IPS-20b (cell line): Measurements from ENCODE around the gene FLRT1.

ENCODE experiments used
- H3K27ac ChIP-seq: one replicate; pipeline ENCODE4 v1.5.1; 2013; ENCODE audit warnings: low read length
- H3K27me3 ChIP-seq: 2 replicates; pipeline ENCODE4 v1.6.1; 2013; ENCODE audit warnings: mild to moderate bottlenecking, low read length, inconsistent platforms; ENCODE audit not compliant: insufficient read depth
- H3K36me3 ChIP-seq: 2 replicates; pipeline ENCODE4 v1.6.1; 2013; ENCODE audit warnings: low read depth, mild to moderate bottlenecking, inconsistent platforms, low read length, moderate library complexity; ENCODE audit not compliant: insufficient read depth
- H3K4me1 ChIP-seq: 2 replicates; pipeline ENCODE4 v1.6.1; 2013; ENCODE audit warnings: mild to moderate bottlenecking, control low read depth, inconsistent platforms, low read length, moderate library complexity; ENCODE audit not compliant: insufficient read depth
- H3K4me3 ChIP-seq: 2 replicates; pipeline ENCODE4 v1.5.1; 2013; ENCODE audit warnings: mild to moderate bottlenecking, low read length, inconsistent platforms
- H3K9ac ChIP-seq: 2 replicates; pipeline ENCODE4 v1.6.1; 2013; ENCODE audit warnings: low read depth, mild to moderate bottlenecking, inconsistent platforms, low read length, moderate library complexity
- H3K9me3 ChIP-seq: 2 replicates; pipeline ENCODE4 v1.6.1; 2013; ENCODE audit warnings: mild to moderate bottlenecking, low read depth, low read length, inconsistent platforms; ENCODE audit not compliant: insufficient read depth

FLRT1 gene

DNA sequence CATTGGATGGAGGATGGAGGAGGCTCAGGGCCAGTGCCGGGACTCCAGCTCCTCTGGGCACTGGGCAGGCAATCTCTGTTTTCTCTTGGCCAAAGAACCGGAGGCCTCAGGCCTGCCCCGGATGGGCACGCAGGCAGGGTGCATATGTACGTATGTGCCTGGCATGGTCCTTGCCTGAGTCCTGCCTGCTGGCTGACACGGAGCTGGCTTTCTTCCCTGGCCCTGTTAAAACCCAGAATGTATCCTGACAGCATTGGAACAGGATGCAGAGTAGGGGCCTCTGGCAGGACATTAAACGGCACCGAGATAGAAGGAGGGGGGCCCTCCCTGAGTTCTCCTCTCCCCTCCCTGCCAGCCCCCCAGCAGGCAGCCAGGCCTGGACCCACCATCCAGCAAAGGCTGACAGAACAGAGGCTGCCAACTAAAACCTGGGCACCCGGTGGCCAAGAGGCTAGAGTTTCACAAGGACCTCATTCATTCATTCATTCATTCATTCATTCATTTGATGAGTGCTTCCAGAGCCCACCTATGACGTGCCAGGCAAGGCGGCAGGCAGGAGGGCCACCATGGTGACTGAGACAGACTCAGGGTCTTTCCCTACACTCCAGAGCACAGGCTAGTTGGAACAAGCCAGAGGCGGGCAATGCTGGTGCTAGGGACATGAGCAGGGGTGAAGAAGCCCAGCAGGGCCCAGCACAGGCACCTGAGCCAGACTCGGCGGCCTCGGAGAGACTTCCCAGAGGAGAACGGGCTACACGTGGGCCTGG lies 28.8 kb downstream of the FLRT1 start:
- Histone ChIP-seq H3K27ac (no peak overlapping the region), H3K4me1 (no peaks in the 10 kb centered on the region; the same call in 1 of the 2 replicates), H3K4me3 (no peak overlapping the region), H3K9me3 (no peaks in the 10 kb centered on the region), H3K9ac (no peak overlapping the region), H3K27me3 (peaks cover 98% of the 10 kb centered on the region), H3K36me3 (no peaks in the 10 kb centered on the region)

DNA sequence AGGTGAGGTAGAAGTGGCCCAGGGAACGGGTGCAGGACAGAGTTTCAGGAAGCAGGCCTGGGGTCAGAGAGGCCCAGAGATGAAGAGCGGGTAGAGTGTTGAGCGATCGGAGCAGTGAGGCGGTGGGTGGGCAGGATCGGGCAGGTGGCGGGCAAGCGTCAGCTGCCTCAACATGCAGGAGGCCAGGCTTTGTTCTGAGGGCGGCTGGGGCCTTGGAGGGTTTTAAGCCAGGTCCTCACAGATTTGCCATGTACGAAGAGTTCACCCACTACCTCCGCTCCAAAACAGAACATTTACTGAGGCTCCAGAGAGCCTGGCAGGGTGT lies 29.4 kb downstream of the FLRT1 start:
- H3K27ac ChIP-seq, result no peak overlapping the region
- H3K9ac ChIP-seq, result no peak overlapping the region
- no peak overlapping the region for H3K4me3 ChIP-seq
- H3K36me3 ChIP-seq, result no peaks in the 10 kb centered on the region
- peaks cover 96% of the 10 kb centered on the region for H3K27me3 ChIP-seq
- no peaks in the 10 kb centered on the region for H3K9me3 ChIP-seq
- H3K4me1 ChIP-seq, result no peaks in the 10 kb centered on the region; the same call in 1 of the 2 replicates

DNA sequence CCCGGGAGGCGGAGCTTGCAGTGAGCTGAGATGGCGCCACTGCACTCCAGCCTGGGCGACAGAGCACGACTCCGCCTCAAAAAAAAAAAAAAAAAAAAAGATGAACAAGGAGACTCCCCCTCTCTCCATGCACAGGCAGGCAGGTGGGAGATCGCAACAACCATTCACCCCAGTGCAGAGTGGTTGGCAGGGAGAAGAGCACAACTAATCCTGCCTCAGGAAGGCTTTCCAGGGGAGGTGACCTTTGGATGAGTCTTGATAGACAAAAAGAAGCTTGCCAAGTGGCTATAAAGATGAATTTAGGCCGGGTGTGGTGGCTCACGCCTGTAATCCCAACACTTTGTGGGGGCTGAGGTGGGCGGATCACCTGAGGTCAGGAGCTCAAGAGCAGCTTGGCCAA lies 30.0 kb downstream of the FLRT1 start:
- Histone ChIP-seq H3K4me1 (no peaks in the 10 kb centered on the region; the same call in 1 of the 2 replicates), H3K36me3 (no peaks in the 10 kb centered on the region), H3K27me3 (peaks cover 95% of the 10 kb centered on the region), H3K27ac (no peak overlapping the region), H3K9ac (no peak overlapping the region), H3K4me3 (no peak overlapping the region), H3K9me3 (no peaks in the 10 kb centered on the region)

DNA sequence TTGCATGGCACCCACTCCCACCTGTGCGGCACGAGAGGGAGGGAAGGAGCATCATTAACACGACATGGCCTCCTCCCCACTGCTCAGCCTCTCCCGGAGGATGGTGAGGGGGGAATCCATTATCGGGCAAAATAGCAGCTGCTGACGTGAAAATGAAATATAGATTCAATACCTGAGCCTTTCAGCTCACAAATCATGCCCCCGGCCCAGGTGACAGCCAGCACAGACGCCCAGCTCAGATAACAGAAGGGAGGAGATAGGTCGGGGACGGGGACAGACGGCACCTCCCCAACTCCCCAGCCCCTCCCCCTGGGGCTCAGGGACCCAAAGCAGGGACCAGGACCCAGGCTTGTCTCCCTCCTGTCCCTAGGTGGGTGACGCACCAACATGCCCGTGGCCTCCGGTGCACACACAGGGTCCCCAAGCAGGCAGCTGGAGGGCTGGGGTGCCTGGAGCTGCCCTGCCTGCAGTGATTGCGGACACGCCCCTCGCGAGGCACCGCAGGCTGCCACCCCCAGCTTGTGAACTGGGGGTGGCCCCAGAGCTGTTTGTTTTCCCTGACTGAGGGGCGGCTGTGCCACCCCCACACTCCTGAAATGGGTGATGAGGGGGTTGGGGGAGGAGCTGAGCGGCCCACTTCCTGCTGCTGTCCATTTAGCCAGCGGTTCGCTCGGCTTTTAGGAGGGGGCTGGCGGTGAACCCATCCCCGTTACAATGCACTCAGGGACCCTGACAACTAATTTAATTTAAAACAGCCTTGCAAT lies 31.7 kb downstream of the FLRT1 start:
- no peak overlapping the region for H3K4me3 ChIP-seq
- H3K9ac ChIP-seq, result no peak overlapping the region
- no peaks in the 10 kb centered on the region; the same call in 1 of the 2 replicates for H3K4me1 ChIP-seq
- peaks cover 92% of the 10 kb centered on the region for H3K27me3 ChIP-seq
- no peak overlapping the region for H3K27ac ChIP-seq
- no peaks in the 10 kb centered on the region for H3K9me3 ChIP-seq
- no peaks in the 10 kb centered on the region for H3K36me3 ChIP-seq

DNA sequence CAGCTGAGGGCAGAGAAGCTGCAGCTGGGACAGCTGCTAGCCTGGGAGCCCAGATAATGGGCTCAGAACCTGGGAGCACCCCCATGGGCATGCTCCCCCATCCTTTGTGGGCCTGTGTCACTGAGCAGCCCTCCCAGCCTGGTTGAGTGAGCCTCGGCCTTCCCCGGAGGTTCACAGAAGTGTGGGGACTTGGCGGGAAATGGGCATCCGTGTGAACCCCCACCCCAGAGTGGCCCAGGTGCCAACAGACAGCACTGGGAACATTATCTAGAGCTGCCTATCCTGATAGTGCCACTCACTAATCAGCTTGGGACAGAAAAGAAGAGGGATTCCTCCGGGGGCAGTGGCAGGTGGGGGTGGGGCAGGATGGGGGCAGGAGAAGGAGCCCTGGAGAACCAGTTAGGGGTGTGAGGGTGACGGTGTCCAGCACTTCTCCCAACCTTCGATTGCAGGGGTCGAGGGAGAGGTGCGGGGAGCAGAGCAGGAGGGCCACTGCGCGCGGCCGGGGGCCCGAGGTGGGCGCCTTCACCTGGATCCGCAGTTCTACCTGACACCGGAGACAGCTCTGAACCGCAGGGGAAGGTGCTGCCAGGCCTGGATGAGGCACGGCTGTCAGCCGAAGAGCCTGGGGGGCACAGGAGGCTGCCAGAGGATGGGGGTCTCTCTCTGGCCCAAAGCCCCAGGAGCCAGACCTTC lies 33.1 kb downstream of the FLRT1 start:
- no peaks in the 10 kb centered on the region for H3K36me3 ChIP-seq
- H3K9ac ChIP-seq, result no peak overlapping the region
- H3K4me3 ChIP-seq, result no peak overlapping the region
- no peaks in the 10 kb centered on the region; the same call in 1 of the 2 replicates for H3K4me1 ChIP-seq
- no peaks in the 10 kb centered on the region for H3K9me3 ChIP-seq
- H3K27me3 ChIP-seq, result peaks cover 92% of the 10 kb centered on the region
- no peak overlapping the region for H3K27ac ChIP-seq

DNA sequence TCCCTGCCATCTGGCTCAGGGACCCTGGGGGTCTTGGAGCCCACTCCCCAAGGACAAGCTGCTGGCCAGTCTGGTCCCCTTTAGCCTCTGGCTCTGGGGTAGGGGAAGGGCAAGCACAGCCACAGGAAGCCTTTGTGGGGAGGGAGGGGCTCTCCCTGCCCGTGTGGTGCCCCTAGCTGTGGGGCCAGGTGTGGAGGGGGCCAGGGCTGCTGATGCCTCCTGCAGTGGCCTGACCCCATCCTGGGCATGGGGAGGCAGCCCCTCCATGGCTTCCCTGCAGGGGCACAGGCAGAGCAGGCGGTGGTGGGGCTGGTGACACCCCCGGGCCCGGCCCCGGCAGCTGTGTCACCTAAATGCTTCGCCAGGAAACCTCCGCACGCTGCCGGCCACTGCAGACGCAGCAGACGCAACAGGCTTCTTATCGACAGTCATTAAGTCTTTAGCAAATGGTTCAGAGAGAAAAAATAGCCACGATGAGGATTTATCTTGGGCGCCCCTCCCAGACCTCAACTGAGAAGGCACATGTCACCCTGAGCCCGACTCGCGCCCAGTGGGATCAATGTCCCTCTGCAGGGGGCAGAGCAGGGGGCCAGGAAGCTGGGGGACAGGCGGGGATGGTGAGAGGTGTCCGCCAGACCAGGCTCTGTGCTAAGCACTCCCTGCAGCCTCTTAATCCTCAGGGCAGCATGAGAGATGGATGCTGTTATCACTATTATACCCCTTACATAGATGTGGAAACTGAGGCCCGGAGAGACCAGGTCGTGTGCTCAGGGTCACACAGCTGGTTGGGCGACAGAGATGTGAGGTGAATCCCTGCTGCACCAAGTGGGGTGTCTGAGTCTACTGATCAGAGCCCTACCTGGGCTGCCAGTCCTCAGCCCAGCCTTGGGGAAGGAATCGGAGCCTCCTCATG lies 33.9 kb downstream of the FLRT1 start:
- Histone ChIP-seq H3K27me3 (peaks cover 92% of the 10 kb centered on the region), H3K36me3 (no peaks in the 10 kb centered on the region), H3K4me1 (no peaks in the 10 kb centered on the region; the same call in 1 of the 2 replicates), H3K4me3 (no peak overlapping the region), H3K9ac (no peak overlapping the region), H3K9me3 (no peaks in the 10 kb centered on the region), H3K27ac (no peak overlapping the region)

DNA sequence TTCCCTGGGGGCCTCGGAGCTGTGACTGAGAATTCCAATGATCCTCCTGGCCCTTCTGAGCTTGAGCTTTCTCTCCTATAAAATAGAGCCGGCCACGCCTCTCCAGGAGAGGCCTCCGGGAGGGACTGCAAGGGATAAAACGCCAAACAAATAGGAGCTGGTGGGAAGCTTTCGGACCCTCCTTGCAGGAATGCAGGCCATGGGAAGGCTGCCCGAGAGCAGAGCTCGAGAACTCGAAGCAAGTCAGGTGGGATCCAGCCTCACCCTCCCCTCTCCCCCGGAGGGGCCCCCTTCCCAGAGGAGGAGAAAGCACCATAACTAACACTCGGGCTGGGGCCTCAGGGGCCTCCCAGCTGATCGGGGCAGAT lies 34.6 kb downstream of the FLRT1 start:
- H3K9me3 ChIP-seq, result no peaks in the 10 kb centered on the region
- no peaks in the 10 kb centered on the region for H3K36me3 ChIP-seq
- H3K9ac ChIP-seq, result no peak overlapping the region
- no peaks in the 10 kb centered on the region; the same call in 1 of the 2 replicates for H3K4me1 ChIP-seq
- H3K4me3 ChIP-seq, result no peak overlapping the region
- peaks cover 92% of the 10 kb centered on the region for H3K27me3 ChIP-seq
- no peak overlapping the region for H3K27ac ChIP-seq

DNA sequence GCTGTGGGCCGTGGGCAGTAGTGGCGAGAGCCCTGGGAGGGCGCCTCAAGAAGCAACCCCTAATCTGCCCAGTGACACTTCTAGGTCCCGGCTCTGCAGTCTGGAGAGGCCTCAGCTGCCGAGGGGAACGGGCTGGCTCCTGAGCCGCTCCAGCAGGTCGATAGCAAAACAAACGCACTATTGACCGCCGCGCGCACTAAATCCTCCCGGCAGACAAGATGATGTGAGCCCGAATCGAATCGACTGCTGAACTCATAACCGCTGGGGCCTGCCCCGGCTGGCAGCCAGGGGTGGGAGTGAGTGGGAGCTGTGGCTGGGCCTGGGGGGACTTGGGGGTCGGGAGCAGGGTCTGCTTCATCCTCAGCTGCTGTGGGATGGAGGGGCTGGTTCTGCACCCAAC lies 36.1 kb downstream of the FLRT1 start:
- no peak overlapping the region for H3K27ac ChIP-seq
- H3K9ac ChIP-seq, result no peak overlapping the region
- no peaks in the 10 kb centered on the region for H3K9me3 ChIP-seq

DNA sequence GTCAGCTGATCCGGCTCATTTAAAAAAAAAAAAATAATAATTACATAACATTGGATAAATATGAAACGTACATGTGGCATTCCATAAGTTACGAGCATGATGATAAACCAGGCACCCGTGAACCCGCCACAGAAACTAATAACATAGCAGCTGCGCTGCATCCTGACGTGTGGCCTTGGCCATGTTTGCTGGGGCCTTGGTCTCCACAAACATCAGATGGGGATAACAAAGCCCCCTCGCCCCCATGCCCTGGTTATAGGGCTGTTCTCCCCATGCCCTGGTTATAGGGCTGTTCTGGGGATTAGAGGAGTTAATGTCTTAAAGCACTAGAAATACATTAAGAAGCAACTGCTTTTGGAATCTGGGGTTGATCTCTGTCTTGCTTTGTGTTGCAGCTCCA lies 36.7 kb downstream of the FLRT1 start:
- no peaks in the 10 kb centered on the region; the same call in 1 of the 2 replicates for H3K4me1 ChIP-seq
- H3K36me3 ChIP-seq, result no peaks in the 10 kb centered on the region
- no peak overlapping the region for H3K9ac ChIP-seq
- H3K27ac ChIP-seq, result no peak overlapping the region
- H3K4me3 ChIP-seq, result no peak overlapping the region
- H3K27me3 ChIP-seq, result peaks cover 94% of the 10 kb centered on the region
- no peaks in the 10 kb centered on the region for H3K9me3 ChIP-seq

More for the DNA sequence above, 36.1 kb downstream of the FLRT1 start:
- no peaks in the 10 kb centered on the region for H3K36me3 ChIP-seq
- H3K4me1 ChIP-seq, result no peaks in the 10 kb centered on the region; the same call in 1 of the 2 replicates
- no peak overlapping the region for H3K4me3 ChIP-seq
- H3K27me3 ChIP-seq, result peaks cover 94% of the 10 kb centered on the region

DNA sequence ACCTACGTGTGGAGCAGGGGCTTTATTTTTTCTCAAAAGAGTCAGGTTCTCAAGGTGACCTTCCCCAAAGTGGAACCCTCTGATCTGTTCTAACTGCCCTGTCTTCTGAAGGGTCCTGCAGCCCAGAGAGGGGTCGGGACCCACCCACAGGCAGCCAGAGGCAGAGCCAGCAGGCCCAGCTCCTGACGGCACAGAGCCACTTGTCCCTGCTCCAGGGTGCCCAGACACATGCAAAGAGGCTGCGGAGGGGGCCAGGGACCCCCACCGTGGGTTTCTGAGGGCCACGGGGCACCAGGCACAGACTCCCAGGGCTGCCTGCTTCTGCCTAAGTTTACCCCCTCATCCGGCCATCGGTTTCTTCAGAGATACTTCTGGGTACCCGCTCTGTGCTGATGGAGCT lies 37.1 kb downstream of the FLRT1 start:
- H3K36me3 ChIP-seq, result no peaks in the 10 kb centered on the region
- H3K9ac ChIP-seq, result no peak overlapping the region
- H3K27me3 ChIP-seq, result peaks cover 94% of the 10 kb centered on the region
- H3K4me1 ChIP-seq, result no peaks in the 10 kb centered on the region; the same call in 1 of the 2 replicates
- no peaks in the 10 kb centered on the region for H3K9me3 ChIP-seq
- H3K27ac ChIP-seq, result no peak overlapping the region
- H3K4me3 ChIP-seq, result no peak overlapping the region

DNA sequence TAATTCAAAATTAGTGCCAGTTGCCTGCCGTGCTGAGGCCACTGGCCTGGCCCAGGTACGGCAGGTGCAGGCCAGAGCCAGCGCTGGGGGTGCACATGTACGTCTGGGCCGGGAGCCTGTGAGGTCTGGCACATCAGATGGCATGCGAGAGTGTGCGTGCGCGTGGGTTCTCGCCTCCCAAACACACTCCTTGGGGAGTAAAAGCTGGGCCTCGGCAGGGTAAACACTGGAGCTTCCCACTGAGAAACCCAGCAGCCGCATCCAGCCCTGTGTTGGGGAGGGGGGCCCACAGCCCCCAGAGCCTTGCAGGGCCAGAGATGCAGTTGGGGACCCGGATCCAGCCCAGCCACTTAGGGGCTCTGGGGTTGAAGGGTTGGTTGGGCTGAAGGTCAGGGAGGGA lies 37.8 kb downstream of the FLRT1 start:
- Histone ChIP-seq H3K9me3 (no peaks in the 10 kb centered on the region), H3K9ac (no peak overlapping the region), H3K27me3 (peaks cover 94% of the 10 kb centered on the region), H3K27ac (no peak overlapping the region), H3K4me3 (no peak overlapping the region), H3K4me1 (no peaks in the 10 kb centered on the region), H3K36me3 (no peaks in the 10 kb centered on the region)
